Measurements from ENCODE around the gene CDH24.
A peak's percentile ranks its signal among the peaks of the same experiment; 100 is the strongest.

Gene CDH24

DNA sequence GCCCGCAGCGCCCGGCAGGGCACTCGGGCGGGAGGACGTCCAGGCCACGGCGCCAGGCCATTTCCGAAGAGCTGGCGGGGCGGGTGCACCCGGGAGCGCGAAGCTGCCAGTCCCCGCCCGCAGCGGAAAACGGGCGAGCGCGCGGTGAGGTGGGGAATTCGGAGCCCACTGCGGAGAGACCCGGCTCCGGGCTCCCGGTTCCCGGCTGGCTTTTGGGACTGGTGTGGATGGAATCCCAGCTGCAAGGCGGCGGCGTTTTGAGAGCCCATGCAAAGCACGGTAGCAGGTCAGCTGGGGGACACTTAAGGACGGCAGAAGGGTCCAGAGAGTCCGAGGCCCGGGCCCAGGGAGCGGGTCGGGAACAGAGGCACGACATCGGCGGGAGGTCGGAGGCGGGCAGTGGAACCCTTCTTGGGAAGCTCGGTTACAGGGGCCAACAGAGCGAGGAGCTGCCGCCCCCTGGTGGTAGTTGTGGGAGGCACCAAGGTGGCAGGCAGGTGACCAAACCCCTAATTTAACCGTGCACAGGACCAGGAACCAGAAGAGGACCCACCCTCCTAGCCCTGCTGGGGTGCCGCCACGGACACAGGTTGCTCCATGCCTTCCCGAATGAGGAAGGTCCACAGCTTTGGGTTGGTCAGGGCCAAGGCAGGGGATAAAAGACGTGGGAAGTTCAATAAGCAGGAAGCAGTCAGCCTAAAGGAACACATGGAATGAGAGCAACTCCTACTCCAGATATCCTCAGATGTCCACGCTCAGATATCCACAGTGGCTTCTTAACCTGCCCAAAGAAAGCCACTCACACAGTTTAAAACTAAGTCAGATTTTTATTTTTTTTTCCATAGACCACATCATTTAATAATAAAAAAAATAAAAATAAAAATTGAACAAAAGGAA is 685 bp upstream of the CDH24 start:
- no peak overlapping the region for H3K27ac ChIP-seq (ENCODE audit: low read length)
- H3K9me2 ChIP-seq (replicated peaks; ENCODE audit: insufficient read depth, low read length), result no peaks in the 10 kb centered on the region
- H4K20me1 ChIP-seq (ENCODE audit: insufficient read depth, low read length), result no peaks in the 10 kb centered on the region
- no peaks in the 10 kb centered on the region for H3K4me1 ChIP-seq (ENCODE audit: low read length)
- H3K27me3 ChIP-seq (replicated peaks; ENCODE audit: insufficient read depth, low read length), result no peaks in the 10 kb centered on the region
- no peaks in the 10 kb centered on the region for H3K79me2 ChIP-seq (ENCODE audit: low read length)
- H3F3A ChIP-seq (ENCODE audit: insufficient read depth, low read length), result 0 out of 2 replicates have a peak, but pooled peaks cover 14% of the 10 kb centered on the region
- peak overlapping the region; percentile 56 for H3K4me3 ChIP-seq (ENCODE audit: low read length)
- no peaks in the 10 kb centered on the region for H3K9me3 ChIP-seq (replicated peaks; ENCODE audit: insufficient read depth, low read length)
- no peak overlapping the region for H2AFZ ChIP-seq (ENCODE audit: low read length)
- DNase-seq, result peak; percentile 69
- H3K9ac ChIP-seq (ENCODE audit: low read length), result no peak overlapping the region
- TF ChIP-seq EZH2 (optimal IDR thresholded peaks at IDR 0.05; ENCODE audit: low read depth, low read length), result no peak
- TF ChIP-seq, protein P1, sequence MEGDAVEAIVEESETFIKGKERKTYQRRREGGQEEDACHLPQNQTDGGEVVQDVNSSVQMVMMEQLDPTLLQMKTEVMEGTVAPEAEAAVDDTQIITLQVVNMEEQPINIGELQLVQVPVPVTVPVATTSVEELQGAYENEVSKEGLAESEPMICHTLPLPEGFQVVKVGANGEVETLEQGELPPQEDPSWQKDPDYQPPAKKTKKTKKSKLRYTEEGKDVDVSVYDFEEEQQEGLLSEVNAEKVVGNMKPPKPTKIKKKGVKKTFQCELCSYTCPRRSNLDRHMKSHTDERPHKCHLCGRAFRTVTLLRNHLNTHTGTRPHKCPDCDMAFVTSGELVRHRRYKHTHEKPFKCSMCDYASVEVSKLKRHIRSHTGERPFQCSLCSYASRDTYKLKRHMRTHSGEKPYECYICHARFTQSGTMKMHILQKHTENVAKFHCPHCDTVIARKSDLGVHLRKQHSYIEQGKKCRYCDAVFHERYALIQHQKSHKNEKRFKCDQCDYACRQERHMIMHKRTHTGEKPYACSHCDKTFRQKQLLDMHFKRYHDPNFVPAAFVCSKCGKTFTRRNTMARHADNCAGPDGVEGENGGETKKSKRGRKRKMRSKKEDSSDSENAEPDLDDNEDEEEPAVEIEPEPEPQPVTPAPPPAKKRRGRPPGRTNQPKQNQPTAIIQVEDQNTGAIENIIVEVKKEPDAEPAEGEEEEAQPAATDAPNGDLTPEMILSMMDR (IDR thresholded peaks at IDR 0.05; ENCODE audit: low read length), result peak; percentile 68
- peak overlapping the region; percentile 79; the same call in 1 of the 2 replicates for H3K4me2 ChIP-seq (ENCODE audit: low read depth, low read length)
- H3K36me3 ChIP-seq (replicated peaks; ENCODE audit: insufficient read depth, low read length), result no peaks in the 10 kb centered on the region

DNA sequence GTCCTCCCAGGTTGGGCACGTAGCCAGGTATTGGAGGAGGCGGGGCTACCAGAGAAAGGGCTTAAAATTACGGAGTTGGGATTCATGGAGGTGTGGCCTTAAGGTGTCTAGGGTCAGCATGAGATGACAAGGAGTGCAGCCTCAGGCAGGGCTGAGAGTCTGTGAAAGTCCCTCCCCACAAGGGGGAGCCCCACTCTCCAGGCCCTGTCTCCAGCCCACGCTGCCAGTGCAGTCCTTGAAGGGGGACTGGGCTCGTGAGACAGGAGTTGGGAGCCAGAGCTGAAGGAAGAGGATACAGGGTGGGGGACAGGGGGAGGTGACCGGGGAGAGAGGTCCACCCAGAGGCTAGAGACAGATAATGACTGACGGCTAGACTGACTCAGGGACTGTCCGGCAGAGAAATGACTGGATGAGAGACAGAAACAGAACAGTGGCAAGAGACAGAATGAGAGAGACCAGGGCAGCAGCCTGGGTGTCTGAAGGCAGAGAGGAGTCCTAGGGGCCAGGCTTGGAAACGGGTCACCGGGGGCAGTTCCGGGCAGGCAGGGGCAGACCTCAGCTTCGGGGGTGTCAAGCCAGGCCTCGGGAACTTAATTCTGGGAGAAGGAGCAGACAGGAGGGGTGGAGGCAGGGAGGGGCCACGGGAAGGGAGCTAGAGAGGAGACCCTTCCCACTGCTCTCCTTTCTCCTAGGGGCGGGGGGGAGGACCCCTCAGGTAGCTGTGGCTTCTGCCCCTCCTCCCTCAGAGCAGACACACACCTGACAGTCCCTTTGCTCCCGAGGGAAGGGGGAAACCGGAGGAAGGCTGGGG is 970 bp downstream of the CDH24 start:
- no peak overlapping the region for H3K27ac ChIP-seq (ENCODE audit: low read length)
- no peak for TF ChIP-seq EZH2 (optimal IDR thresholded peaks at IDR 0.05; ENCODE audit: low read depth, low read length)
- TF ChIP-seq, protein P1 (IDR thresholded peaks at IDR 0.05; ENCODE audit: low read length), result peak; percentile 63

DNA sequence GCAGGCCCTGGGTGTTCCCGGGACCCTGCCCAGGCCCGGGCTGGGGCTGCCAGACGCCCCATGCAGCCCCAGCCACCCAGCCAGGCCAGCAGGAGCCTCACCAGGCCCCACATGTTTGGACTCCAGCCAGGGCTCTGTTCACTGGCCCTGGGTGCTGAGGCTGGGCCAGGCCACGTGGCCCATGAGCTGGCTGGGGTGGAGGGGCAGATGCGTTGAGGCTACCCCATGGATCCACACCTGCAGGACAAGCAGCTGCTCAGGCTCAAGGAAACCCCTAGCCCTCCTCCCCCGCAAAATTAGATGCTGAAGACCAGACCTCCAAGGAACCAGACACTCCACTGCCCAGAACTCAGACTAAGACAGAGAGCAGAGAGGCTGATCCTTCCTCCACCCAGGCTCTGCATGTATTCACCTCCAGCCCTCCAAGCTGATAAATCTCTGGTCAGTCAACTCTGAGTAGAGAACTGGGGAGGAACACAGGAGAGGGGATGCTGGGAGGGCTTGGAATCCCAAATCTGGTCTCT is 1.6 kb downstream of the CDH24 start:
- no peak for DNase-seq
- peak overlapping the region; percentile 89; the same call in 1 of the 2 replicates for H3K4me2 ChIP-seq (ENCODE audit: low read depth, low read length)
- H3K27ac ChIP-seq (ENCODE audit: low read length), result no peak overlapping the region
- no peaks in the 10 kb centered on the region for H3K27me3 ChIP-seq (replicated peaks; ENCODE audit: insufficient read depth, low read length)
- no peaks in the 10 kb centered on the region for H3K79me2 ChIP-seq (ENCODE audit: low read length)
- H3K4me1 ChIP-seq (ENCODE audit: low read length), result no peaks in the 10 kb centered on the region
- no peak overlapping the region for H2AFZ ChIP-seq (ENCODE audit: low read length)
- H3F3A ChIP-seq (ENCODE audit: insufficient read depth, low read length), result 0 out of 2 replicates have a peak, but pooled peaks cover 14% of the 10 kb centered on the region
- TF ChIP-seq, protein P1 (IDR thresholded peaks at IDR 0.05; ENCODE audit: low read length), result no peak
- no peak for TF ChIP-seq EZH2phosphoT487 (IDR thresholded peaks at IDR 0.05; ENCODE audit: low read length)
- TF ChIP-seq EZH2 (optimal IDR thresholded peaks at IDR 0.05; ENCODE audit: low read depth, low read length), result no peak
- no peaks in the 10 kb centered on the region for H3K36me3 ChIP-seq (replicated peaks; ENCODE audit: insufficient read depth, low read length)
- H3K9ac ChIP-seq (ENCODE audit: low read length), result no peak overlapping the region
- no peaks in the 10 kb centered on the region for H3K9me3 ChIP-seq (replicated peaks; ENCODE audit: insufficient read depth, low read length)
- H3K4me3 ChIP-seq (ENCODE audit: low read length), result no peak overlapping the region
- no peaks in the 10 kb centered on the region for H4K20me1 ChIP-seq (ENCODE audit: insufficient read depth, low read length)
- H3K9me2 ChIP-seq (replicated peaks; ENCODE audit: insufficient read depth, low read length), result no peaks in the 10 kb centered on the region

More for the DNA sequence above, 970 bp downstream of the CDH24 start:
- Histone ChIP-seq H3K79me2 (ENCODE audit: low read length) (no peaks in the 10 kb centered on the region), H3K36me3 (replicated peaks; ENCODE audit: insufficient read depth, low read length) (no peaks in the 10 kb centered on the region), H2AFZ (ENCODE audit: low read length) (peak overlapping the region; percentile 42; the same call in 1 of the 2 replicates), H3K27me3 (replicated peaks; ENCODE audit: insufficient read depth, low read length) (no peaks in the 10 kb centered on the region), H3K9ac (ENCODE audit: low read length) (peak overlapping the region; percentile 10; the same call in 1 of the 2 replicates), H3K9me3 (replicated peaks; ENCODE audit: insufficient read depth, low read length) (no peaks in the 10 kb centered on the region), H3K4me1 (ENCODE audit: low read length) (no peaks in the 10 kb centered on the region), H3K4me2 (ENCODE audit: low read depth, low read length) (peak overlapping the region; percentile 89), H3K9me2 (replicated peaks; ENCODE audit: insufficient read depth, low read length) (no peaks in the 10 kb centered on the region), H3F3A (ENCODE audit: insufficient read depth, low read length) (0 out of 2 replicates have a peak, but pooled peaks cover 14% of the 10 kb centered on the region), H4K20me1 (ENCODE audit: insufficient read depth, low read length) (no peaks in the 10 kb centered on the region), H3K4me3 (ENCODE audit: low read length) (peak overlapping the region; percentile 51)
- DNase-seq, result peak; percentile 64
